Measurements from ENCODE around the gene LAPTM4A.

The LAPTM4A gene

DNA sequence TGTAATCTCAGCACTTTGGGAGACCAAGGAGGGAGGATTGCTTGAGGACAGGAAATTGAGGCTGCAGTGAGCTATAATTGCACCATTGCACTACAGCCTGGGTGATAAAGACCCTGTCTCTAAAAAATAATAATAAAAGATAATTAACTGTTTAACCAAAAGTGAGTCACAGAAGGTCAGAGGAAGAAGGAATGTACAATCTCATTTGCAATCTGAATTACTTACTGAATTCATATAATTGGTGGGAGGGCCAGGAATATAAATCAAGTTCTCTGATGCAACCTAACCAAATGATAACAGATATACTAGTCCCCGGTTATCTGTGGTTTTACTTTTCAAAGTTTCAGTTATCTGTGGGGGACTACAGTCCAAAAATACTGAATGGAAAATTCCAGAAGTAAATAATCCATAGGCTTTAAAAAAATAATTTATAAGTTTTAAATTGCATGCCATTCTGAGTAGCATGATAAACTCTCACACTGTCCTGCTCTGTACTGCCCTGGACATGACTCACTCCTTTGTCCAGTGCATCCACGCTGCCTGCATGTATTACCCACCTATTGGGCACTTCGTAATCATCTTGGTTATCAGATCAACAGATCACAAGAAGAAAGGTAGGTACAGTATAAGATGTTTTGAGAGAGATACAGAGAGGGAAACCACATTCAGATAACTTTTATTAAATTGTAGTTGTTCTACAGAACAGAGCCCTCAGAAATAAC is 26.2 kb downstream of the LAPTM4A start:
- no peak overlapping the region for H3K27ac ChIP-seq

DNA sequence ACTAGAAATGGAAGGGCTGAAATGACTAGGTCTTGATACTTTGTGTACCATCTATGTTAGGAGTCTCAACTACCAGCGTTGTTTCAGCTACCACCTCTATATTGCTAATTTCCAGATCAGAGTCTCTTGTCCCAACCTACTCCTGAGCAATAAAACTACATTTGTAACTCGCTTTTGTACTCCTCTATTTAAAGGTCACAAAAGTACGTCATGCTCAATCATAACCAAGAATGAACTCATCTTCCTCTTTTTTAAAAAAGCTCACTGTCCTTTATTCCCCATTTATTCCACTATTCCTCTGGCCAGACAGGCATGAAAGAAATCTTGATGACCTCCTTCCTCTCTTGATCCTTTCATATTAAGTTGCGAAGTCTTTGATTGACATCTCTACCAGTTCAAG is 27.7 kb downstream of the LAPTM4A start:
- TF ChIP-seq ZFX (IDR thresholded peaks at IDR 0.05; ENCODE audit: borderline replicate concordance), result no peak
- TF ChIP-seq, protein P1, sequence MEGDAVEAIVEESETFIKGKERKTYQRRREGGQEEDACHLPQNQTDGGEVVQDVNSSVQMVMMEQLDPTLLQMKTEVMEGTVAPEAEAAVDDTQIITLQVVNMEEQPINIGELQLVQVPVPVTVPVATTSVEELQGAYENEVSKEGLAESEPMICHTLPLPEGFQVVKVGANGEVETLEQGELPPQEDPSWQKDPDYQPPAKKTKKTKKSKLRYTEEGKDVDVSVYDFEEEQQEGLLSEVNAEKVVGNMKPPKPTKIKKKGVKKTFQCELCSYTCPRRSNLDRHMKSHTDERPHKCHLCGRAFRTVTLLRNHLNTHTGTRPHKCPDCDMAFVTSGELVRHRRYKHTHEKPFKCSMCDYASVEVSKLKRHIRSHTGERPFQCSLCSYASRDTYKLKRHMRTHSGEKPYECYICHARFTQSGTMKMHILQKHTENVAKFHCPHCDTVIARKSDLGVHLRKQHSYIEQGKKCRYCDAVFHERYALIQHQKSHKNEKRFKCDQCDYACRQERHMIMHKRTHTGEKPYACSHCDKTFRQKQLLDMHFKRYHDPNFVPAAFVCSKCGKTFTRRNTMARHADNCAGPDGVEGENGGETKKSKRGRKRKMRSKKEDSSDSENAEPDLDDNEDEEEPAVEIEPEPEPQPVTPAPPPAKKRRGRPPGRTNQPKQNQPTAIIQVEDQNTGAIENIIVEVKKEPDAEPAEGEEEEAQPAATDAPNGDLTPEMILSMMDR (IDR thresholded peaks at IDR 0.05), result no peak
- H3K27ac ChIP-seq, result no peak overlapping the region

More for the DNA sequence above, 26.2 kb downstream of the LAPTM4A start:
- TF ChIP-seq ZFX (IDR thresholded peaks at IDR 0.05; ENCODE audit: borderline replicate concordance), result no peak
- TF ChIP-seq, protein P1 (IDR thresholded peaks at IDR 0.05), result no peak

GRCh38 chr2:20021405-20022009 is 29.9 kb downstream of the LAPTM4A start:
- TF ChIP-seq ZFX (IDR thresholded peaks at IDR 0.05; ENCODE audit: borderline replicate concordance), result no peak
- TF ChIP-seq, protein P1 (IDR thresholded peaks at IDR 0.05), result no peak
- H3K27ac ChIP-seq, result no peak overlapping the region

GRCh38 chr2:20019747-20020146 is 31.7 kb downstream of the LAPTM4A start:
- no peak overlapping the region for H3K27ac ChIP-seq
- TF ChIP-seq, protein P1 (IDR thresholded peaks at IDR 0.05), result no peak
- no peak for TF ChIP-seq ZFX (IDR thresholded peaks at IDR 0.05; ENCODE audit: borderline replicate concordance)

GRCh38 chr2:20018601-20019152 is 32.8 kb downstream of the LAPTM4A start:
- H3K27ac ChIP-seq, result no peak overlapping the region
- no peak for TF ChIP-seq ZFX (IDR thresholded peaks at IDR 0.05; ENCODE audit: borderline replicate concordance)
- TF ChIP-seq, protein P1 (IDR thresholded peaks at IDR 0.05), result no peak

GRCh38 chr2:20016346-20016745 is 35.1 kb downstream of the LAPTM4A start:
- H3K27ac ChIP-seq, result no peak overlapping the region
- TF ChIP-seq, protein P1 (IDR thresholded peaks at IDR 0.05), result no peak
- TF ChIP-seq ZFX (IDR thresholded peaks at IDR 0.05; ENCODE audit: borderline replicate concordance), result no peak
